AG04450 (cell line): ENCODE measurements around the gene CLCNKA. TPM values are rescaled to one million over a fixed set of nuclear protein-coding genes. Genes with fewer than 3 reads are reported as not detected.
A peak's percentile ranks its signal among the peaks of the same experiment; 100 is the strongest.
"Not testable (repeated sequence)": the region's sequence is repeated elsewhere in the genome, so short reads cannot be mapped to it uniquely, and the experiment has no call there.

Source experiments
- CTCF ChIA-PET: fragments of 300-600, 350-600 bp; formaldehyde crosslinking; extraction: SDS; loops from one replicate; lab custom pipeline; 2022; ENCODE audit warnings: antibody characterized with exemption, inconsistent platforms; lab: Charles Lee
- POLR2A ChIA-PET: fragments of 350-600 bp; formaldehyde crosslinking; extraction: SDS; loops from one replicate; lab custom pipeline; 2021; ENCODE audit warnings: antibody characterized with exemption, inconsistent platforms; lab: Yijun Ruan, JAX
- DNase-seq: peaks from one replicate; pipeline ENCODE4 v3.0.0-alpha.2; 2011; ENCODE audit warnings: low read depth, low spot score
- H3K27ac ChIP-seq: one replicate; pipeline ENCODE4 v1.5.1; 2012; ENCODE audit warnings: low read depth, low read length, control low read depth
- H3K27me3 ChIP-seq: one replicate; pipeline ENCODE4 v1.6.0; 2012; ENCODE audit warnings: low read length; ENCODE audit not compliant: control insufficient read depth, insufficient read depth
- H3K4me3 ChIP-seq: 2 replicates; pipeline ENCODE4 v1.5.1; 2011; ENCODE audit warnings: mild to moderate bottlenecking, low read depth, low read length, control low read depth
- H3K9me3 ChIP-seq: 2 replicates; pipeline ENCODE4 v1.5.1; 2012; ENCODE audit warnings: low read length; ENCODE audit not compliant: control insufficient read depth, insufficient read depth
- CTCF ChIP-seq: IDR thresholded peaks from 2 replicates; pipeline ENCODE4 v1.5.1; 2011; ENCODE audit warnings: low read depth, low read length, control low read depth, inconsistent platforms
- polyA plus RNA-seq: library from polyadenylated mRNA; depleted of rRNA; stranded (reverse); fragments of >200 nt; gene quantifications from 2 replicates; pipeline ENCODE4 v1.2.3, GENCODE V29; 2011

The CLCNKA gene
- polyA plus RNA-seq, 1 experiment = not detected

- Histone ChIP-seq H3K9me3 (no peaks in the 10 kb centered on the region), H3K4me3 (no peak overlapping the region), H3K27ac (no peak overlapping the region), H3K27me3 (peaks cover 10% of the 10 kb centered on the region)
- ChIA-PET CTCF (interaction anchor here (0.6 to 1.3 kb wide), 4 partner anchors 9 to 47 kb away, joined by 3 to 5 read pairs (median 4); no protein-coding TSS in a partner anchor), POLR2A (no interaction called here)
- no peak for TF ChIP-seq CTCF
- DNase-seq = no peak
Measured at GRCh38 chr1:16053781-16054502, 32.1 kb downstream of the CLCNKA start.

GRCh38 chr1:16054598-16055540 is 33.0 kb downstream of the CLCNKA start:
- no peak for TF ChIP-seq CTCF
- Histone ChIP-seq H3K27ac (no peak overlapping the region), H3K27me3 (peaks cover 10% of the 10 kb centered on the region), H3K9me3 (no peaks in the 10 kb centered on the region), H3K4me3 (no peak overlapping the region)
- no peak for DNase-seq
- POLR2A ChIA-PET = no interaction called here
- CTCF ChIA-PET = interaction anchor here (0.5 to 1.7 kb wide), 13 partner anchors 8 to 263 kb away, joined by 3 to 14 read pairs (median 4); no protein-coding TSS in a partner anchor

- ChIA-PET POLR2A (no interaction called here), CTCF (interaction anchor here (0.5 to 1.7 kb wide), 18 partner anchors 8 to 344 kb away, joined by 3 to 14 read pairs (median 4); partner anchors contain the start of gene HSPB7)
- H3K9me3 ChIP-seq = no peaks in the 10 kb centered on the region
- peaks cover 10% of the 10 kb centered on the region for H3K27me3 ChIP-seq
- H3K27ac ChIP-seq = no peak overlapping the region
- DNase-seq = peak; percentile 15
- peak; percentile 96 for TF ChIP-seq CTCF
- no peak overlapping the region for H3K4me3 ChIP-seq
Measured at GRCh38 chr1:16055613-16056520, 34.0 kb downstream of the CLCNKA start.

- not testable (repeated sequence) for H3K27ac ChIP-seq, DNase-seq, H3K4me3 ChIP-seq, H3K9me3 ChIP-seq
- H3K27me3 ChIP-seq = peaks cover 10% of the 10 kb centered on the region
- ChIA-PET POLR2A (interaction anchor here (0.6 kb wide), 1 partner anchor 51 kb away, joined by 3 read pairs; no protein-coding TSS in a partner anchor), CTCF (interaction anchor here (0.5 to 1.7 kb wide), 12 partner anchors 10 to 344 kb away, joined by 3 to 14 read pairs (median 4); partner anchors contain the start of gene HSPB7)
Measured at GRCh38 chr1:16056521-16056912, 34.7 kb downstream of the CLCNKA start.

GRCh38 chr1:16057314-16057915 is 35.6 kb downstream of the CLCNKA start:
- ChIA-PET CTCF (interaction anchor here (0.6 to 1.0 kb wide), 4 partner anchors 21 to 48 kb away, joined by 3 to 5 read pairs (median 3); no protein-coding TSS in a partner anchor), POLR2A (interaction anchor here (0.6 kb wide), 1 partner anchor 52 kb away, joined by 3 read pairs; no protein-coding TSS in a partner anchor)
- H3K4me3 ChIP-seq, H3K27me3 ChIP-seq, DNase-seq, H3K27ac ChIP-seq, H3K9me3 ChIP-seq: not testable (repeated sequence)

GRCh38 chr1:16058394-16059120 is 36.7 kb downstream of the CLCNKA start:
- DNase-seq, H3K9me3 ChIP-seq, CTCF ChIA-PET, POLR2A ChIA-PET, H3K4me3 ChIP-seq, H3K27ac ChIP-seq, H3K27me3 ChIP-seq: not testable (repeated sequence)
